Mesenchymal stem cell (in vitro differentiated cells and primary cell): Measurements from ENCODE around the gene HRH2.

Experiments
- DNase-seq: peaks from one replicate; pipeline ENCODE4 v3.0.0-alpha.2; 2013
- H2AFZ ChIP-seq: one replicate; pipeline ENCODE4 v1.6.1; 2013; ENCODE audit warnings: low read depth, mild to moderate bottlenecking, control low read depth, inconsistent platforms, low read length, moderate library complexity
- H2AK5ac ChIP-seq: 2 replicates; pipeline ENCODE4 v1.6.1; 2013; ENCODE audit warnings: low read length, moderate library complexity, mild to moderate bottlenecking, inconsistent platforms; ENCODE audit not compliant: severe bottlenecking
- H2BK120ac ChIP-seq: one replicate; pipeline ENCODE4 v1.6.1; 2013; ENCODE audit warnings: low read depth, mild to moderate bottlenecking, inconsistent platforms, low read length, moderate library complexity
- H2BK12ac ChIP-seq, 2 experiments: one replicate each; pipeline ENCODE4 v1.6.1; 2013; ENCODE audit warnings: inconsistent platforms in 2 of 2, low read length in 2 of 2, mild to moderate bottlenecking in 2 of 2, moderate library complexity in 2 of 2, control low read depth in 1 of 2
- H2BK15ac ChIP-seq: one replicate; pipeline ENCODE4 v1.6.1; 2013; ENCODE audit warnings: mild to moderate bottlenecking, low read depth, inconsistent platforms; ENCODE audit not compliant: poor library complexity, severe bottlenecking
- H2BK5ac ChIP-seq: 2 replicates; pipeline ENCODE4 v1.6.1; 2013; ENCODE audit warnings: low read depth, mild to moderate bottlenecking, low read length, control low read depth, inconsistent platforms; ENCODE audit not compliant: poor library complexity, severe bottlenecking
- H3K14ac ChIP-seq, 2 experiments: one replicate each; pipeline ENCODE4 v1.6.1; 2013; ENCODE audit warnings: inconsistent platforms in 2 of 2, low read length in 2 of 2, control low read depth in 1 of 2, mild to moderate bottlenecking in 1 of 2, moderate library complexity in 1 of 2
- H3K18ac ChIP-seq, 2 experiments: one replicate each; pipeline ENCODE4 v1.6.1; 2013; ENCODE audit warnings: inconsistent platforms in 2 of 2, low read length in 2 of 2, control low read depth in 1 of 2, low read depth in 1 of 2, mild to moderate bottlenecking in 1 of 2
- H3K23ac ChIP-seq, 2 experiments: one replicate each; pipeline ENCODE4 v1.6.1; 2013; ENCODE audit warnings: inconsistent platforms in 2 of 2, low read length in 2 of 2, mild to moderate bottlenecking in 2 of 2, moderate library complexity in 2 of 2, control low read depth in 1 of 2
- H3K27ac ChIP-seq: 2 replicates; pipeline ENCODE4 v1.5.1; 2013; ENCODE audit warnings: mild to moderate bottlenecking, moderate library complexity, low read length, control low read depth, inconsistent platforms; ENCODE audit not compliant: poor library complexity, severe bottlenecking
- H3K27me3 ChIP-seq, 2 experiments: 2 replicates each; pipeline versions ENCODE4 v1.6.1 to v1.7.0; 2013; ENCODE audit warnings: low read length in 2 of 2, mild to moderate bottlenecking in 2 of 2, moderate library complexity in 2 of 2, control low read depth in 1 of 2, inconsistent platforms in 1 of 2; ENCODE audit not compliant: control insufficient read depth in 1 of 2, insufficient read depth in 1 of 2
- H3K36me3 ChIP-seq, 2 experiments: 2 replicates each; pipeline versions ENCODE4 v1.6.1 to v1.7.0; 2013; ENCODE audit warnings: low read length in 2 of 2, control low read depth in 1 of 2, inconsistent platforms in 1 of 2, low read depth in 1 of 2, mild to moderate bottlenecking in 1 of 2; ENCODE audit not compliant: insufficient read depth in 2 of 2, control insufficient read depth in 1 of 2
- H3K4ac ChIP-seq, 2 experiments: one replicate each; pipeline ENCODE4 v1.6.1; 2013; ENCODE audit warnings: inconsistent platforms in 2 of 2, low read length in 2 of 2, mild to moderate bottlenecking in 2 of 2, moderate library complexity in 2 of 2, control low read depth in 1 of 2, low read depth in 1 of 2
- H3K4me1 ChIP-seq: 2 replicates; pipeline ENCODE4 v1.6.1; 2013; ENCODE audit warnings: low read depth, low read length, control low read depth; ENCODE audit not compliant: control insufficient read depth, insufficient read depth
- H3K4me2 ChIP-seq: 2 replicates; pipeline ENCODE4 v1.6.1; 2013; ENCODE audit warnings: low read length, mild to moderate bottlenecking, inconsistent platforms; ENCODE audit not compliant: poor library complexity, severe bottlenecking
- H3K4me3 ChIP-seq, 2 experiments: 2 replicates each; pipeline versions ENCODE4 v1.5.1 to v1.7.0; 2013; ENCODE audit warnings: low read length in 2 of 2, mild to moderate bottlenecking in 2 of 2, control low read depth in 1 of 2, low read depth in 1 of 2; ENCODE audit not compliant: insufficient read depth in 1 of 2
- H3K79me1 ChIP-seq: replicated peaks from 2 replicates; pipeline ENCODE4 v1.6.1; 2013; ENCODE audit warnings: mild to moderate bottlenecking, control low read depth, low read length, inconsistent platforms; ENCODE audit not compliant: poor library complexity, severe bottlenecking
- H3K9ac ChIP-seq: 2 replicates; pipeline ENCODE4 v1.7.0; 2013; ENCODE audit warnings: mild to moderate bottlenecking, low read length, moderate library complexity
- H3K9me3 ChIP-seq: 2 replicates; pipeline ENCODE4 v1.7.0; 2013; ENCODE audit warnings: mild to moderate bottlenecking, low read length; ENCODE audit not compliant: control insufficient read depth
- H4K8ac ChIP-seq: one replicate; pipeline ENCODE4 v1.6.1; 2013; ENCODE audit warnings: inconsistent platforms, mild to moderate bottlenecking, low read length, moderate library complexity
- H4K91ac ChIP-seq: one replicate; pipeline ENCODE4 v1.6.1; 2013; ENCODE audit warnings: mild to moderate bottlenecking, low read length, inconsistent platforms
- WGBS: methylation state at CpG from one replicate; pipeline ENCODE4 v1.1.7; 2013; ENCODE audit warnings: mixed read lengths; 5-methylcytosine and 5-hydroxymethylcytosine counted together

Gene HRH2

DNA sequence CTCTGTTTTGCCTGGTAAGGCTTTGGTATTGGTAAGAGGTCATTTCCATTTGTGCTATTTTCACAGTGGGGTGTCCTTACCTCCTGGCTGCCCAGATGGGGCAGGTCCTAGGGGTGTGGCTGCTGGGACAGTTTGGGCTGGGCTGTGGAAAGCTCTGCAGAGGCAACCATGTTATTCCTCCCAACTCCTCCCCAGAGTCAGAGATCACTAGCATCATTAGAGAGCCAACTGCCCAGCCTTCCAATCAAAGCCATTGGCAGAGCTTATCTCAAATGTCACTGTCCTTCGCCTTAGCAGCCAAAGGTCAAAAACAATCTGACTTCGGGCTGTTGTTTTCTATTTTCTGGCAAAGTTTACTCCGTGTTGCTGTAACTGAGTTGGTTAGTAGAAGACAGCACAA is 33.6 kb upstream of the HRH2 start:
- no peak overlapping the region for H4K91ac ChIP-seq
- H3K4ac ChIP-seq, result no peak overlapping the region
- no peak overlapping the region for H2BK12ac ChIP-seq
- no peak overlapping the region for H2AFZ ChIP-seq
- H2BK15ac ChIP-seq, result no peak overlapping the region
- no peak overlapping the region for H3K14ac ChIP-seq
- no peak overlapping the region for H2AK5ac ChIP-seq
- no peak overlapping the region for H2BK5ac ChIP-seq
- no peak overlapping the region for H3K4me2 ChIP-seq
- no peak for DNase-seq
- 70% methylated on average over 3 of the region's 3 CpGs for WGBS
- no peaks in the 10 kb centered on the region for H3K79me1 ChIP-seq
- H3K9ac ChIP-seq, result no peak overlapping the region
- no peak overlapping the region for H3K4me3 ChIP-seq
- H3K27ac ChIP-seq, result no peak overlapping the region
- no peaks in the 10 kb centered on the region for H3K4me1 ChIP-seq
- no peak overlapping the region for H4K8ac ChIP-seq
- no peaks in the 10 kb centered on the region for H3K36me3 ChIP-seq
- no peak overlapping the region for H3K18ac ChIP-seq
- no peak overlapping the region for H3K23ac ChIP-seq
- no peak overlapping the region for H2BK120ac ChIP-seq
- no peaks in the 10 kb centered on the region for H3K27me3 ChIP-seq
- no peaks in the 10 kb centered on the region for H3K9me3 ChIP-seq

DNA sequence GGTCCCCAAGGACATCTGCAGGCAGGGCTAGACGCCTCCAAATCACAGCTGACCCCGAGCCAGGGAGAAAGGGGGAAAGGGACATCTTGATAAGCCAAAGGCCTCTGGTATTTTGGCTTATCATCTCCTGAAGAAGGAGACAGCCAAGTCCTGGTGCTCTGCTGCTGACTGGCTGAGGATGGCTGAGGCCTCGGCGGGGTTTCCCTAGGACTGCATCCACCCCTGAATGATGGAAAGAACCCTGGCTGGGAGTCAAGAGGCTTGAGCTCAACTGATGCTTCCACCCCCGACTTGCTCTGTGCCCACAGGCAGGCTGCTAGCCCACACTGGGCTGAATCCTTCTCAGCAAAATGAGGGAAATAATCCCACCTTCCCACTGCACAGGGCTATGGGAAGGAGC is 30.9 kb upstream of the HRH2 start:
- no peaks in the 10 kb centered on the region for H3K79me1 ChIP-seq

DNA sequence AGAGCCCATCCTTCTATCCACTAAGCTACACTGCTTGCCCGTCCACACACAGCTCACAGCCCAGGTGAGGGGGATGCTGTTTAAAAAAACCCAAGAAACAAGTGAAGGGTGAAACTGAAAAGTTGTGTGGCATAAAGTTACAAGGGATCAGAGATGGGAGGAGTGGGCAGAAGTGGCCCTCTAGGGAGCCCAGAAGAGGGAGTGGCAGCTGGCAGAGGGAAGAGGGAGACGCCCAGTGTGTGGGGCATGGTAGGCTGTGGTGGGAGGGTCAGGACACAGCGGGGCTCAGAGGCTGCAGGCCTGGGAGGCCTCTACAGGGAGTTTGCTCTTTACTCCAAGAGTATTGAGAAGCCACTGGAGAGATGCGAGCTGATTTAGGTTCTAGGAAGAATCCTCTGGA is 30.1 kb upstream of the HRH2 start:
- 89% methylated on average over 4 of the region's 4 CpGs for WGBS
- no peak overlapping the region for H3K9ac ChIP-seq
- H3K23ac ChIP-seq, result no peak overlapping the region
- no peak overlapping the region for H4K8ac ChIP-seq
- peaks cover 13% of the 10 kb centered on the region for H3K9me3 ChIP-seq
- H4K91ac ChIP-seq, result no peak overlapping the region
- DNase-seq, result no peak
- H2BK5ac ChIP-seq, result no peak overlapping the region
- H2BK12ac ChIP-seq, result no peak overlapping the region
- no peaks in the 10 kb centered on the region for H3K27me3 ChIP-seq
- no peak overlapping the region for H2AK5ac ChIP-seq
- no peaks in the 10 kb centered on the region for H3K79me1 ChIP-seq
- H2AFZ ChIP-seq, result no peak overlapping the region
- H3K4me3 ChIP-seq, result no peak overlapping the region
- H3K27ac ChIP-seq, result no peak overlapping the region
- H3K36me3 ChIP-seq, result no peaks in the 10 kb centered on the region
- H3K4me1 ChIP-seq, result no peaks in the 10 kb centered on the region
- no peak overlapping the region for H3K14ac ChIP-seq
- no peak overlapping the region for H3K4ac ChIP-seq
- H2BK15ac ChIP-seq, result no peak overlapping the region
- no peak overlapping the region for H2BK120ac ChIP-seq
- H3K18ac ChIP-seq, result no peak overlapping the region
- H3K4me2 ChIP-seq, result no peak overlapping the region

More for the DNA sequence above, 30.9 kb upstream of the HRH2 start:
- Histone ChIP-seq H3K36me3 (no peaks in the 10 kb centered on the region), H2BK12ac (no peak overlapping the region), H3K9ac (no peak overlapping the region), H3K23ac (no peak overlapping the region), H3K27me3 (no peaks in the 10 kb centered on the region), H3K4me3 (no peak overlapping the region), H3K4me1 (no peaks in the 10 kb centered on the region), H2AFZ (no peak overlapping the region), H4K91ac (no peak overlapping the region), H3K18ac (no peak overlapping the region), H3K27ac (no peak overlapping the region), H4K8ac (no peak overlapping the region), H2AK5ac (no peak overlapping the region), H2BK5ac (no peak overlapping the region), H3K4ac (no peak overlapping the region), H3K14ac (no peak overlapping the region), H2BK15ac (no peak overlapping the region), H3K4me2 (no peak overlapping the region), H3K9me3 (peaks cover 13% of the 10 kb centered on the region), H2BK120ac (no peak overlapping the region)
- 75% methylated on average over 5 of the region's 5 CpGs for WGBS
- DNase-seq, result no peak

DNA sequence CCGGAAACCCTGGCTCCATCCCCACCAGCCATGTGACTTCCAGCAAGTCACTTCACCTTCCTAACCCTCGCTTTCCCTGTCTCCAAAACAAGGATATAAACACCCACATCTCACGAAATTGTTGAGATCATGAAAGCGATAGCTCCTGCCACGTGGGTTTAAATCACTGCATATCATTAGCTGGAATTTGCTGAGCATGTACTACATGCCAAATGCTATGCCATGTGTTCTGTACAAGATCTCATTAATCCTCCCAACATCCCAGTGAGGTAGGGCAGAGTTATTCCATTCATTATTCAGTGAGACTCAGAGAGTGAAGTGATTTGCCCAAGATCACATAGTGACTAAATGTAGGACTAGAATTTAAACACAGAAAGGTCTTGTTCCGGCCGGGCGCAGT is 29.2 kb upstream of the HRH2 start:
- Histone ChIP-seq H3K9ac (no peak overlapping the region), H3K4me1 (no peaks in the 10 kb centered on the region), H3K27me3 (no peaks in the 10 kb centered on the region), H2BK5ac (no peak overlapping the region), H4K8ac (no peak overlapping the region), H3K4ac (no peak overlapping the region), H3K9me3 (peaks cover 15% of the 10 kb centered on the region), H3K79me1 (no peaks in the 10 kb centered on the region), H3K27ac (no peak overlapping the region), H3K4me3 (no peak overlapping the region), H2AFZ (no peak overlapping the region), H2BK12ac (no peak overlapping the region), H3K14ac (no peak overlapping the region), H2AK5ac (no peak overlapping the region), H3K23ac (no peak overlapping the region), H2BK120ac (no peak overlapping the region), H4K91ac (no peak overlapping the region), H3K36me3 (no peaks in the 10 kb centered on the region), H3K18ac (no peak overlapping the region), H2BK15ac (no peak overlapping the region), H3K4me2 (no peak overlapping the region)
- 77% methylated on average over 8 of the region's 8 CpGs for WGBS
- no peak for DNase-seq
